GM12891 (cell line): ENCODE results near the gene SPAG5.
"Not testable (repeated sequence)": the region's sequence is repeated elsewhere in the genome, so short reads cannot be mapped to it uniquely, and the experiment has no call there.

ENCODE experiments used
- DNase-seq: peaks from one replicate; pipeline ENCODE4 v3.0.0; 2011; ENCODE audit warnings: low spot score; ENCODE audit not compliant: insufficient read length
- FAIRE-seq: peaks from 2 replicates; lab custom pipeline; 2011; peaks lifted over from hg19 to GRCh38; lab: Jason Lieb, UNC
- PAX5 ChIP-seq: IDR thresholded peaks from 2 replicates; pipeline ENCODE4 v1.6.1; 2011; ENCODE audit warnings: low read length, moderate library complexity, mild to moderate bottlenecking; ENCODE audit not compliant: insufficient read depth, severe bottlenecking
- POLR2A ChIP-seq: IDR thresholded peaks from 2 replicates; pipeline ENCODE4 v1.6.1; 2011; ENCODE audit warnings: low read depth, low read length, control low read depth
- POLR2AphosphoS5 ChIP-seq: IDR thresholded peaks from 2 replicates; pipeline ENCODE4 v1.6.1; 2011; ENCODE audit warnings: low read depth, low read length, control low read depth
- POU2F2 ChIP-seq: IDR thresholded peaks from 2 replicates; pipeline ENCODE4 v1.6.1; 2011; ENCODE audit warnings: low read depth, mild to moderate bottlenecking, control low read depth, low read length, moderate library complexity
- SPI1 ChIP-seq: IDR thresholded peaks from 2 replicates; pipeline ENCODE4 v1.6.1; 2011; ENCODE audit warnings: low read depth, low read length, control low read depth
- TAF1 ChIP-seq: IDR thresholded peaks from 2 replicates; pipeline ENCODE4 v1.6.1; 2011; ENCODE audit warnings: low read depth, low read length, control low read depth

The SPAG5 gene

GRCh38 chr17:28612936-28613872 is 14.4 kb upstream of the SPAG5 start:
- DNase-seq: no peak
- TF ChIP-seq TAF1 (no peak), POU2F2 (no peak), SPI1 (no peak), POLR2AphosphoS5 (no peak), POLR2A (no peak), PAX5 (no peak)
- FAIRE-seq: no peak

GRCh38 chr17:28612531-28612930 is 13.7 kb upstream of the SPAG5 start:
- FAIRE-seq: no peak
- TF ChIP-seq POU2F2 (no peak), TAF1 (no peak), POLR2A (0 out of 2 replicates have a peak, but pooled peaks have one; percentile 19)
- DNase-seq: no peak

- FAIRE-seq (no peak), DNase-seq (no peak)
- TF ChIP-seq POLR2A (no peak), TAF1 (no peak), POU2F2 (no peak), SPI1 (no peak), PAX5 (no peak), POLR2AphosphoS5 (no peak)
Observed at GRCh38 chr17:28610376-28610775, 11.6 kb upstream of the SPAG5 start.

GRCh38 chr17:28604031-28604430 is 5.2 kb upstream of the SPAG5 start:
- not testable (repeated sequence) for DNase-seq, FAIRE-seq

GRCh38 chr17:28599311-28600184 is 723 bp upstream of the SPAG5 start:
- peak; percentile 33 for FAIRE-seq

GRCh38 chr17:28598389-28598788 is 436 bp downstream of the SPAG5 start:
- DNase-seq: no peak
- TF ChIP-seq PAX5: no peak
- no peak for TF ChIP-seq POLR2A
- no peak for TF ChIP-seq SPI1
- no peak for TF ChIP-seq TAF1
- no peak for TF ChIP-seq POLR2AphosphoS5
- TF ChIP-seq POU2F2: no peak
- no peak for FAIRE-seq

More at GRCh38 chr17:28599311-28600184, 723 bp upstream of the SPAG5 start:
- DNase-seq: peak; percentile 50
- TF ChIP-seq POU2F2 (no peak), SPI1 (peak; percentile 40; the same call in 1 of the 2 replicates)

GRCh38 chr17:28597606-28598383 is 1.0 kb downstream of the SPAG5 start:
- TF ChIP-seq SPI1: no peak
- TF ChIP-seq POU2F2: no peak
- no peak for TF ChIP-seq POLR2AphosphoS5
- no peak for TF ChIP-seq PAX5
- no peak for TF ChIP-seq POLR2A
- TF ChIP-seq TAF1: no peak
- FAIRE-seq (no peak), DNase-seq (no peak)

GRCh38 chr17:28592260-28592659 is 6.6 kb downstream of the SPAG5 start:
- FAIRE-seq (no peak), DNase-seq (no peak)

GRCh38 chr17:28585851-28586250 is 13.0 kb downstream of the SPAG5 start:
- no peak for FAIRE-seq
- no peak for DNase-seq
- TF ChIP-seq POLR2AphosphoS5 (no peak), POU2F2 (no peak), TAF1 (no peak), SPI1 (no peak), POLR2A (no peak), PAX5 (no peak)

More at GRCh38 chr17:28592260-28592659, 6.6 kb downstream of the SPAG5 start:
- TF ChIP-seq TAF1 (no peak), POU2F2 (no peak), SPI1 (no peak), POLR2A (no peak), PAX5 (no peak), POLR2AphosphoS5 (no peak)
